A549 (cell line): ENCODE measurements around the gene MPZ.

ENCODE experiments used
- CBX8 ChIP-seq: fragments of 200-600 bp; sonication (generic); IDR thresholded peaks from 2 replicates; pipeline ENCODE4 v1.6.1; 2016
- CHD2 ChIP-seq: fragments of 150-350 bp; IDR thresholded peaks from 2 replicates; pipeline ENCODE4 v1.6.1; 2014; ENCODE audit warnings: low read length; ENCODE audit not compliant: partially characterized antibody
- POLR2A ChIP-seq: IDR thresholded peaks from 2 replicates; pipeline ENCODE4 v1.6.1; 2012; ENCODE audit warnings: mild to moderate bottlenecking, low read length
- TF ChIP-seq, protein P1 (sequence below): fragments of >200 bp; sonication (Bioruptor Twin); formaldehyde crosslinking; IDR thresholded peaks from 3 replicates; pipeline ENCODE4 v1.5.1; 2016

DNA sequence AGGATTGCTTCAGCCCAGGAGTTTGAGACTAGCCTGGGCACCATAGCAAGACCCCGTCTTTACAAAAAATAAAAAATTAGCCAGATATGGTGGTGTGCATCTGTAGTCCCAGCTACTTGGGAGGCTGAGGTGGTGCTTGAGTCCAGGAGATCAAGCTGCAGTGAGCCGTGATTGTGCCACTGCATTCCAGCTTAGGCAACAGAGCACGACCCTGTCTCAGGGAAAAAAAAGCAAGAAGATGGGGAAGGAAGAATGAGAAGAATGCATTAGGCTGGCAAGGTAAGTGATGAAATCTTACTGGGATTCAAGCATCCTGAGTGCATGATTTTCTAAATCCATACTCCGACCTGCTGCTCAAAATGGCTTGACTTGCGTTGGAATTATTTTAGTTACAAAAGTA lies 44.5 kb downstream of the MPZ start:
- no peak for TF ChIP-seq CHD2
- TF ChIP-seq CBX8, result no peak
- TF ChIP-seq, protein P1, sequence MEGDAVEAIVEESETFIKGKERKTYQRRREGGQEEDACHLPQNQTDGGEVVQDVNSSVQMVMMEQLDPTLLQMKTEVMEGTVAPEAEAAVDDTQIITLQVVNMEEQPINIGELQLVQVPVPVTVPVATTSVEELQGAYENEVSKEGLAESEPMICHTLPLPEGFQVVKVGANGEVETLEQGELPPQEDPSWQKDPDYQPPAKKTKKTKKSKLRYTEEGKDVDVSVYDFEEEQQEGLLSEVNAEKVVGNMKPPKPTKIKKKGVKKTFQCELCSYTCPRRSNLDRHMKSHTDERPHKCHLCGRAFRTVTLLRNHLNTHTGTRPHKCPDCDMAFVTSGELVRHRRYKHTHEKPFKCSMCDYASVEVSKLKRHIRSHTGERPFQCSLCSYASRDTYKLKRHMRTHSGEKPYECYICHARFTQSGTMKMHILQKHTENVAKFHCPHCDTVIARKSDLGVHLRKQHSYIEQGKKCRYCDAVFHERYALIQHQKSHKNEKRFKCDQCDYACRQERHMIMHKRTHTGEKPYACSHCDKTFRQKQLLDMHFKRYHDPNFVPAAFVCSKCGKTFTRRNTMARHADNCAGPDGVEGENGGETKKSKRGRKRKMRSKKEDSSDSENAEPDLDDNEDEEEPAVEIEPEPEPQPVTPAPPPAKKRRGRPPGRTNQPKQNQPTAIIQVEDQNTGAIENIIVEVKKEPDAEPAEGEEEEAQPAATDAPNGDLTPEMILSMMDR, result no peak
- no peak for TF ChIP-seq POLR2A
